Activated CD4-positive, alpha-beta memory T cell treated with anti-CD3 and anti-CD28 coated beads, Interleukin-2, amount 10 ng/mL, durations not matched to agents 7 days and 5 days (primary cell): Measurements from ENCODE around the gene NDUFB4. TPM values are rescaled to one million over a fixed set of nuclear protein-coding genes. Genes with fewer than 3 reads are reported as not detected.
"Not testable (repeated sequence)": the region's sequence is repeated elsewhere in the genome, so short reads cannot be mapped to it uniquely, and the experiment has no call there.

Experiments
- CTCF ChIA-PET: fragments of 350-600 bp; sonication (Branson Sonifier 250); formaldehyde crosslinking; loops from one replicate; lab custom pipeline; 2021; ENCODE audit warnings: antibody characterized with exemption, inconsistent platforms; lab: Charles Lee
- POLR2A ChIA-PET: fragments of 350-600 bp; sonication (Branson Sonifier 250); formaldehyde crosslinking; loops from one replicate; lab custom pipeline; 2021; ENCODE audit warnings: antibody characterized with exemption; lab: Charles Lee
- DNase-seq: peaks from one replicate; pipeline ENCODE4 v3.0.0-alpha.2; 2020
- H3K27ac Mint-ChIP-seq: one replicate; pipeline ENCODE4 v1.8.0; 2021; ENCODE audit warnings: mild to moderate bottlenecking, mixed read lengths
- H3K27me3 Mint-ChIP-seq: one replicate; pipeline ENCODE4 v1.8.0; 2021; ENCODE audit warnings: mixed read lengths
- H3K36me3 Mint-ChIP-seq: one replicate; pipeline ENCODE4 v1.8.0; 2021; ENCODE audit warnings: low read depth, mixed read lengths
- H3K4me1 Mint-ChIP-seq: one replicate; pipeline ENCODE4 v1.8.0; 2021; ENCODE audit warnings: mixed read lengths
- H3K4me3 Mint-ChIP-seq: one replicate; pipeline ENCODE4 v1.8.0; 2021; ENCODE audit warnings: mild to moderate bottlenecking, mixed read lengths
- H3K9me3 Mint-ChIP-seq: one replicate; pipeline ENCODE4 v1.8.0; 2021; ENCODE audit warnings: mixed read lengths
- total RNA-seq, 2 experiments: library from RNA; stranded (reverse); gene quantifications; one replicate each; pipeline ENCODE4 v1.2.3, GENCODE V29; 2021

The NDUFB4 gene
- total RNA-seq, 2 experiments from 2014 or later: 135 to 142 TPM

DNA sequence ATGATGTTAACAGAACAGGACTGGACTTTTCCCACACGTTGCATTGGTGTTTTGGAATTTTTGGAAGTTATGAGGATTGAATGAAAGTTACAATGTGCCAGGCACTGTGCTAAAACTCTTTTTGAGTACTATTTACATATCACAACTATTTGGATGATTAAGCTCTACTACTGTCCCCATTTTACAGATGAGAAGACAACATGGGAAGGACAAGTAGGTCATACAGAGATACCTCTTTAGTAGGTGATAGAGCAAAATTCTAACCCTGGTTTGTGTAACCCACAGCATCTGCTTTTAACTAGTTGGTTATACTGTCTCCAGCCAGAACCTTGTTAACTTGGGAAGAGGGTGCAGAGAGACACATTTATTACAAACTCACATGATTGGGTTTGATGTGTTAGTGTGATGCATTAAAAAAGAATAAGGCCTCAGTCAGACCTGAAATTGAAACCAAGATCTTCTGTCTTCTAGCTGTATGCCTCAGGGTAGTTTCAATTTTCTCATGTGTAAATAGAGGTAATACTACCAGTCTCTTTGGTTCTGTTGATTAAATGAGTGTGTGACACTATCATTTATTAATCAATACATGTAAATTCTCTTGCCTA, 1.4 kb downstream of the NDUFB4 start:
- DNase-seq: no peak

DNA sequence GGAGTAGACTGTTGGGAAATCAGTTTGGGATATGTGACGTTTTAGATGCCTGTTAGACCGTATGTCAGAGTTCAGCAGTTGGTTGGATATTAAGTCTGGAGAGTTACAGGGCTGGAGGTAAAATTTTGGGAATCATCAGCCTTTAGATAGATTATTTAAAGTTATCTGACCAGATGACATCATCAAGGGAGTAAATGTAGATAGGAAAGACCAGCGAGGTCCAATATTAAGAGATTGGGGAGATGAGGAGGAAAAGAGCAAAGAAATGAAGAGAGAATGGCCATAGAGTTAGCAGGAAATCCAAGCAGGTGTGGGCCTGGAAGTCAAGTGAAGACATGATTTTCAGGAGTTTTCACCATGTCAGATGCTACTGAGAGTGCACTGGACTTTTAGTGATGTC, 3.1 kb downstream of the NDUFB4 start:
- ChIA-PET CTCF (interaction anchor here (0.8 kb wide), 1 partner anchor 40 kb away, joined by 3 read pairs; no protein-coding TSS in a partner anchor), POLR2A (no interaction called here)
- Mint-ChIP-seq H3K36me3 (peaks cover 27% of the 10 kb centered on the region), H3K4me3 (no peak overlapping the region), H3K9me3 (no peaks in the 10 kb centered on the region), H3K27ac (no peak overlapping the region), H3K27me3 (no peaks in the 10 kb centered on the region), H3K4me1 (peaks cover 9% of the 10 kb centered on the region)
- DNase-seq: no peak

More for the DNA sequence above, 1.4 kb downstream of the NDUFB4 start:
- CTCF ChIA-PET: interaction anchor here (0.7 to 3.6 kb wide), 4 partner anchors 36 to 196 kb away, joined by 3 to 32 read pairs (median 15); no protein-coding TSS in a partner anchor
- H3K4me3 Mint-ChIP-seq: peak overlapping the region; percentile 80
- H3K27ac Mint-ChIP-seq: peak overlapping the region; percentile 77
- H3K4me1 Mint-ChIP-seq: peaks cover 9% of the 10 kb centered on the region
- peaks cover 4% of the 10 kb centered on the region for H3K27me3 Mint-ChIP-seq
- peaks cover 18% of the 10 kb centered on the region for H3K36me3 Mint-ChIP-seq
- no peaks in the 10 kb centered on the region for H3K9me3 Mint-ChIP-seq
- POLR2A ChIA-PET: interaction anchor here (0.6 to 3.8 kb wide), 9 partner anchors 122 to 1099 kb away, joined by 3 to 69 read pairs (median 6); partner anchors contain the start of genes GTF2E1, LRRC58, RABL3 and TIMMDC1

GRCh38 chr3:120601554-120601953, 5.4 kb downstream of the NDUFB4 start:
- H3K4me1 Mint-ChIP-seq: peaks cover 2% of the 10 kb centered on the region
- H3K9me3 Mint-ChIP-seq: no peaks in the 10 kb centered on the region
- ChIA-PET POLR2A (no interaction called here), CTCF (interaction anchor here (1.0 kb wide), 1 partner anchor 194 kb away, joined by 3 read pairs; no protein-coding TSS in a partner anchor)
- no peak for DNase-seq
- H3K36me3 Mint-ChIP-seq: peaks cover 27% of the 10 kb centered on the region
- H3K4me3 Mint-ChIP-seq: no peak overlapping the region
- H3K27me3 Mint-ChIP-seq: no peaks in the 10 kb centered on the region
- no peak overlapping the region for H3K27ac Mint-ChIP-seq

DNA sequence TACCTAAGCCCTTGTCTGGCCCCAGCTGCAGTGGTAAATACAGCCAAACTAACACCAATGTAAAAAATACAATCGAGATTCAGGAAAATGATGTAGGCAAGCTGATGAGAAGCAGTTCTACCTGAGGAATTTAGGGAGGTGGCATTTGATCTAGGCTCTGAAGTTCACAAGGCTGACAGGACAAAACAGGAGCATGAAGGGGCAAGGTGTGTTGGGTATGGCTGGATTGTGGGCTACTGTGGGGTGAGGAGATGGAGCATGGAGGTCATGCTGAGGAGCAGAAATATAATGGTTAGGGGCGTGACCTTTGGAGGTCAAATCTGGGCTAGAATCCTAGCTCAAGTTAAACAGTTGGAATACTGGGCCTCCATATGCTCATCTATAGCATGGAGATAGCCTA, 6.5 kb downstream of the NDUFB4 start:
- no peak overlapping the region for H3K27ac Mint-ChIP-seq
- no peak for DNase-seq

GRCh38 chr3:120604382-120604781, 8.2 kb downstream of the NDUFB4 start:
- Mint-ChIP-seq H3K27me3 (no peaks in the 10 kb centered on the region), H3K4me1 (peaks cover 2% of the 10 kb centered on the region), H3K9me3 (no peaks in the 10 kb centered on the region), H3K36me3 (peaks cover 27% of the 10 kb centered on the region), H3K27ac (no peak overlapping the region), H3K4me3 (no peak overlapping the region)
- ChIA-PET CTCF (interaction anchor here (1.4 to 1.8 kb wide), 2 partner anchors 9 to 46 kb away, joined by 4 to 7 read pairs; partner anchors contain the start of gene NDUFB4), POLR2A (interaction anchor here (1.9 kb wide), 1 partner anchor 9 kb away, joined by 5 read pairs; the partner anchor contains the start of gene NDUFB4)
- no peak for DNase-seq

More for the DNA sequence above, 6.5 kb downstream of the NDUFB4 start:
- Mint-ChIP-seq H3K4me1 (peaks cover 2% of the 10 kb centered on the region), H3K4me3 (no peak overlapping the region), H3K36me3 (peaks cover 27% of the 10 kb centered on the region), H3K9me3 (no peaks in the 10 kb centered on the region), H3K27me3 (no peaks in the 10 kb centered on the region)
- CTCF ChIA-PET: no interaction called here
- POLR2A ChIA-PET: no interaction called here

DNA sequence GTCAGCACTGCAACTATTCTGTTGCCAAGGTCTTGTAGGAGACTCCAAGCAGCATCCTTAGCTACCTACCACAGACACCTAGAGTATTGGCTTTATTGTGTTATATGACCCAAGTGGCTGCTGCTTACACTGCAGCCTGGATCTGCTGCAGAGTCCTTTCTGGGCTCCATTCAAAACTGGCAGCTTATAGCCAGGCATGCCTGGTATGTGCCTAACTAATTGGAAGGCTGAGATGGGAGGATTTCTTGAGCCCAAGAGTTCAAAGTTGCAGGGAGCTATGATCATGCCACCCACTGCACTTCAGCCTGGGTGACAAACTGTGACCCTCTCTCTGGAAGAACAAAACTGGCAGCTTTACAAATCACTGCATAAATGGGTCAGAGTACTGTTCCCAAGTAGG, 8.6 kb downstream of the NDUFB4 start:
- no peak for DNase-seq
- H3K36me3 Mint-ChIP-seq: peaks cover 27% of the 10 kb centered on the region
- H3K27ac Mint-ChIP-seq: no peak overlapping the region
- H3K4me3 Mint-ChIP-seq: no peak overlapping the region
- H3K9me3 Mint-ChIP-seq: no peaks in the 10 kb centered on the region
- peaks cover 2% of the 10 kb centered on the region for H3K4me1 Mint-ChIP-seq
- H3K27me3 Mint-ChIP-seq: no peaks in the 10 kb centered on the region
- ChIA-PET POLR2A (interaction anchor here (1.9 kb wide), 1 partner anchor 9 kb away, joined by 5 read pairs; the partner anchor contains the start of gene NDUFB4), CTCF (interaction anchor here (1.4 to 1.8 kb wide), 2 partner anchors 9 to 46 kb away, joined by 4 to 7 read pairs; partner anchors contain the start of gene NDUFB4)

GRCh38 chr3:120608506-120608905, 12.4 kb downstream of the NDUFB4 start:
- no peaks in the 10 kb centered on the region for H3K36me3 Mint-ChIP-seq
- H3K4me1 Mint-ChIP-seq: no peaks in the 10 kb centered on the region
- POLR2A ChIA-PET: interaction anchor here (1.6 kb wide), 1 partner anchor 13 kb away, joined by 3 read pairs; the partner anchor contains the start of gene NDUFB4
- no peak for DNase-seq
- no peak overlapping the region for H3K27ac Mint-ChIP-seq
- H3K27me3 Mint-ChIP-seq: no peaks in the 10 kb centered on the region
- H3K4me3 Mint-ChIP-seq: no peak overlapping the region
- CTCF ChIA-PET: no interaction called here
- H3K9me3 Mint-ChIP-seq: no peaks in the 10 kb centered on the region

- Mint-ChIP-seq H3K27me3 (no peaks in the 10 kb centered on the region), H3K9me3 (no peaks in the 10 kb centered on the region), H3K4me3 (no peak overlapping the region), H3K27ac (no peak overlapping the region), H3K36me3 (no peaks in the 10 kb centered on the region), H3K4me1 (no peaks in the 10 kb centered on the region)
- no peak for DNase-seq
- ChIA-PET POLR2A (no interaction called here), CTCF (no interaction called here)
Observed at GRCh38 chr3:120614765-120615164, 18.6 kb downstream of the NDUFB4 start.

DNA sequence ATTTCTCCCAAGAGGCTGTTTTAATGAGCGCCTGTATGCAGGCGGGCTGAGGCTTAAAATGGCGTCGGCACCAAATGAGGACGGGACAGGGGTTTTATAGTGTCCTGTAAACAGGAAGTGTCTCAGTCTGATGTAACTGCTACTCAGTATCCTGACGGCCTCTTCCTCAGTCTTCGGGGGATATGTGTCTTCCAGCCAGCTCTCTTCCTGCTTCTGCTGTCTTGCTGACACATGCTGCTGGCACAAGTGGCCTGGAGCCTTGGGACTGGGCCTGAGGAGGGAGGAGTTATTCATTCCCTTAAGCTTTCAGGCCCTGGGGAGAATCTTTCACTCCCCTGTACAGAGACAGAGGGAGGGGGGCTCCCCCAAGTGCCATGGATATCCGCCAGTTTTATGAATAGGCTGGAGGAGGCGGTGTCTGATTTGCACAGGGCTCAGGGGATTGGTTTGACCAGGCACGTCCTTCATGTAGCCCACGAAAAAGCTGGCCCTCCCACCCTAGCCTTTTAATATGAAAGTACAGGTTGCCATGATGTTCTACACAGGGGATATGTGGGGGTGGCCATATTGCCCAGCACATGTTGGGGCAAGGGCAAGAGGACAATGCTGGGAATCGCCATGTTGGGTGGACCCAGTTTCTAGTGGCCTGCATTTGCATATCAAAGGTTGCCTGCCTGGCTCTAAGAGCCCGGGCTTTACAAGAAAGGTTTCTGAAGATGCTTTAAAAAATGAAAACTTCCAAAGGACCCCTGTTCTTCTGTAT, 19.9 kb downstream of the NDUFB4 start:
- no peaks in the 10 kb centered on the region for H3K27me3 Mint-ChIP-seq
- DNase-seq: no peak
- no peaks in the 10 kb centered on the region for H3K36me3 Mint-ChIP-seq
- no peaks in the 10 kb centered on the region for H3K9me3 Mint-ChIP-seq
- POLR2A ChIA-PET: no interaction called here
- H3K4me3 Mint-ChIP-seq: no peak overlapping the region
- CTCF ChIA-PET: no interaction called here
- no peaks in the 10 kb centered on the region for H3K4me1 Mint-ChIP-seq
- no peak overlapping the region for H3K27ac Mint-ChIP-seq

GRCh38 chr3:120616745-120617144, 20.6 kb downstream of the NDUFB4 start:
- CTCF ChIA-PET, H3K36me3 Mint-ChIP-seq, DNase-seq, H3K27ac Mint-ChIP-seq, H3K4me1 Mint-ChIP-seq, POLR2A ChIA-PET, H3K9me3 Mint-ChIP-seq, H3K27me3 Mint-ChIP-seq, H3K4me3 Mint-ChIP-seq: not testable (repeated sequence)

- CTCF ChIA-PET: interaction anchor here (1.3 kb wide), 1 partner anchor 173 kb away, joined by 10 read pairs; no protein-coding TSS in a partner anchor
- no peak for DNase-seq
- H3K27ac Mint-ChIP-seq: no peak overlapping the region
- POLR2A ChIA-PET: no interaction called here
- no peaks in the 10 kb centered on the region for H3K27me3 Mint-ChIP-seq
- H3K4me1 Mint-ChIP-seq: no peaks in the 10 kb centered on the region
- H3K4me3 Mint-ChIP-seq: no peak overlapping the region
- H3K36me3 Mint-ChIP-seq: no peaks in the 10 kb centered on the region
- H3K9me3 Mint-ChIP-seq: peaks cover 8% of the 10 kb centered on the region
Observed at GRCh38 chr3:120622457-120622856, 26.3 kb downstream of the NDUFB4 start.

DNA sequence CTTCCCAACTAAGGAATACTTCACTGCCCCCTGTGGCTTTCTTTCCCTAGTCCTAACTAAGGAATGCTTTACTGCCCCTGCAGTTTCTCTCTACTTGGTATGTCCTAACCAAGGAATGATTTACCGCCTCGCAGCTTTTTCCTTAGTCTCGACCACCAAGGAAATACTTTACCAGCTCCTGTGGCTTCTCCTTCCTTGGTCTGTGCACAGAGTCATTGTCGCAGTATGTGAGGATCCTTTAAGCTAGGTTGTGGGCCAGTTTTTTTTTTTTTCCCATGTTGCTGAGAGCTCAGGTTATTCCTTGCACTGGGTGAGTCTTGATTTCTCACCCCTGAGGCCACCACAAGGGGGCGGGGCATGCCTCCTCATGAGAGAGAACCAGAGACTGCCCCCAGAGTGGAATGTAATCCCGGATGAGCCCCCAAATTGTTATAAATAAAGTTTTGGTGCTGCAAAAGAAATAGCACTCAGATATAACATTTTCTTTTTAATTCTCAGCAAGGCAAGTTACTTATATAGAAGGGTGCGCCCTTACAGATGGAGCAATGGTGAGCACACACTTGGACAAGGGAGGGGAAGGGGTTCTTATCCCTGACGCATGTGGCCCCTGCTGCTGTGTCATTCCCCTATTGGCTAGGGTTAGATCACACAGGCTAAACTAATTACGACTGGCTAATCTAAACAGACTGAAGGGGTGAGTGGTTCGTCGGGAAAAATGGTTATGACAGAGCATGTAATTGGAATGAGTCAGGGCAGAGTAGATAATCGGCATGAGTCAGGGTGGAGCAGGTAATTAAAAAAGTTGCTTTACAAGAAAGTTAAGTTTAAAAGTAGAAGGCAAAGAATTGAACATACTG, 27.0 kb downstream of the NDUFB4 start:
- no peaks in the 10 kb centered on the region for H3K36me3 Mint-ChIP-seq
- H3K4me1 Mint-ChIP-seq: no peaks in the 10 kb centered on the region
- no peaks in the 10 kb centered on the region for H3K27me3 Mint-ChIP-seq
- ChIA-PET POLR2A (no interaction called here), CTCF (interaction anchor here (1.3 kb wide), 1 partner anchor 172 kb away, joined by 10 read pairs; no protein-coding TSS in a partner anchor)
- DNase-seq: peak; percentile 33
- H3K27ac Mint-ChIP-seq: no peak overlapping the region
- peaks cover 8% of the 10 kb centered on the region for H3K9me3 Mint-ChIP-seq
- H3K4me3 Mint-ChIP-seq: no peak overlapping the region
